Mesothelial cell of epicardium (in vitro differentiated cells): ENCODE data around the gene BTC. TPM values are rescaled to one million over a fixed set of nuclear protein-coding genes. Genes with fewer than 3 reads are reported as not detected.
A peak's percentile ranks its signal among the peaks of the same experiment; 100 is the strongest.

Source experiments
- DNase-seq, 2 experiments: peaks; one replicate each; pipeline ENCODE4 v3.0.0; 2021; ENCODE audit warnings: low spot score in 2 of 2; ENCODE audit not compliant: unreplicated experiment in 2 of 2
- H3K27ac Mint-ChIP-seq: 2 replicates; pipeline ENCODE4 v1.8.0; 2021; ENCODE audit warnings: mixed read lengths
- H3K27me3 Mint-ChIP-seq: 2 replicates; pipeline ENCODE4 v1.8.0; 2021; ENCODE audit warnings: low read depth, mixed read lengths
- H3K36me3 Mint-ChIP-seq: 2 replicates; pipeline ENCODE4 v1.8.0; 2021; ENCODE audit warnings: mixed read lengths
- H3K4me1 Mint-ChIP-seq: 2 replicates; pipeline ENCODE4 v1.8.0; 2021; ENCODE audit warnings: mixed read lengths
- H3K4me3 Mint-ChIP-seq: 2 replicates; pipeline ENCODE4 v1.8.0; 2021; ENCODE audit warnings: mild to moderate bottlenecking, moderate library complexity, mixed read lengths
- H3K9me3 Mint-ChIP-seq: 2 replicates; pipeline ENCODE4 v1.8.0; 2021; ENCODE audit warnings: mixed read lengths
- total RNA-seq: library from RNA; stranded (reverse); gene quantifications from 3 replicates; pipeline ENCODE4 v1.2.1, GENCODE V29; 2021
- TF ChIP-seq, protein P1 (sequence below): fragments of 200-600 bp; sonication (generic); IDR thresholded peaks from one replicate; pipeline ENCODE4 v1.5.0; 2021; ENCODE audit warnings: antibody characterized with exemption; ENCODE audit not compliant: unreplicated experiment

Gene BTC
- 1.6 to 1.9 TPM (median 1.7 TPM) in 3 replicates for total RNA-seq

DNA sequence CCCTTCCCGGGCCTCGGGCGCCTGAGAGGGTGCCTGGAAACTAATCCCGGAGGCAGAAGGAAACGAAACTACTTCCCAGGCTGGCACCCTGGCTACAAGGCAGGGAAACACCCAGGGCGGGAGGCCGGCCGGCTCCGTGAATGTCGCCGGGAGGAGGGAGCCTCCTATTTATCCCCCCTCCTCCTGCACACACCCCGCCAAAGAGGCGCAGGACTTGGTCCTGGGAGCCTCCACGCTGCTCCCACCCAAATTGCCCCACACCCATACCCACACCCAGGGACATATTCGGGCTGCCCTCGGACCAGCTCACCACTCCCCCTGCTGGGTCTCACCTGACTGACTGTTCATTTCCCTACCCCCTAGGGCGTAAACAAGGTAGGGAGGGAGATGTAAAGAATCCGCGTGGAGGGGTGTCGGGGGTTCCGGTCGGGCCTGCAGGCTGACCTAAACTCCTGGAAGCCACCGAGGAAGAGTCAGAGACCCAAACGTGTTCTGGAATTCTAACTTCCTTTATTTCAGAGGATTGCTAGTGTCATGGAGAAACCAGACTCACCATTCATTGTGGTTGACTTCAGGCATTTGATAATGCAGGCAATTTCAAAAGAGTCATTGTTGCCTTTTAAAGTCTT is at the start of gene BTC:
TSS of gene BTC (minus strand) at position 142 of the 629 bp plus-strand sequence. CDS start 198 bp downstream, outside the sequence.
- H3K27me3 Mint-ChIP-seq, result peaks cover 76% of the 10 kb centered on the region
- H3K27ac Mint-ChIP-seq, result peak within 1 kb of the TSS; percentile 69
- no peaks in the 10 kb centered on the region for H3K9me3 Mint-ChIP-seq
- peak within 1 kb of the TSS; percentile 82 for H3K4me3 Mint-ChIP-seq
- H3K4me1 Mint-ChIP-seq, result peaks cover 12% of the 10 kb centered on the region
- TF ChIP-seq, protein P1, sequence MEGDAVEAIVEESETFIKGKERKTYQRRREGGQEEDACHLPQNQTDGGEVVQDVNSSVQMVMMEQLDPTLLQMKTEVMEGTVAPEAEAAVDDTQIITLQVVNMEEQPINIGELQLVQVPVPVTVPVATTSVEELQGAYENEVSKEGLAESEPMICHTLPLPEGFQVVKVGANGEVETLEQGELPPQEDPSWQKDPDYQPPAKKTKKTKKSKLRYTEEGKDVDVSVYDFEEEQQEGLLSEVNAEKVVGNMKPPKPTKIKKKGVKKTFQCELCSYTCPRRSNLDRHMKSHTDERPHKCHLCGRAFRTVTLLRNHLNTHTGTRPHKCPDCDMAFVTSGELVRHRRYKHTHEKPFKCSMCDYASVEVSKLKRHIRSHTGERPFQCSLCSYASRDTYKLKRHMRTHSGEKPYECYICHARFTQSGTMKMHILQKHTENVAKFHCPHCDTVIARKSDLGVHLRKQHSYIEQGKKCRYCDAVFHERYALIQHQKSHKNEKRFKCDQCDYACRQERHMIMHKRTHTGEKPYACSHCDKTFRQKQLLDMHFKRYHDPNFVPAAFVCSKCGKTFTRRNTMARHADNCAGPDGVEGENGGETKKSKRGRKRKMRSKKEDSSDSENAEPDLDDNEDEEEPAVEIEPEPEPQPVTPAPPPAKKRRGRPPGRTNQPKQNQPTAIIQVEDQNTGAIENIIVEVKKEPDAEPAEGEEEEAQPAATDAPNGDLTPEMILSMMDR, result no peak
- DNase-seq, result peak in 1 of 2 experiments; percentile 41
- no peaks in the 10 kb centered on the region for H3K36me3 Mint-ChIP-seq

- TF ChIP-seq, protein P1, result no peak
- peaks cover 8% of the 10 kb centered on the region for H3K27me3 Mint-ChIP-seq
- H3K4me3 Mint-ChIP-seq, result no peak overlapping the region
- DNase-seq, result no peak
- no peaks in the 10 kb centered on the region for H3K9me3 Mint-ChIP-seq
- no peak overlapping the region for H3K27ac Mint-ChIP-seq
- peaks cover 7% of the 10 kb centered on the region for H3K4me1 Mint-ChIP-seq
- no peaks in the 10 kb centered on the region for H3K36me3 Mint-ChIP-seq
Observed at GRCh38 chr4:74840936-74841509, 46.7 kb upstream of the BTC start.

- Mint-ChIP-seq H3K4me1 (peaks cover 7% of the 10 kb centered on the region), H3K36me3 (no peaks in the 10 kb centered on the region), H3K27ac (no peak overlapping the region), H3K4me3 (no peak overlapping the region), H3K27me3 (peaks cover 15% of the 10 kb centered on the region), H3K9me3 (no peaks in the 10 kb centered on the region)
- TF ChIP-seq, protein P1, result no peak
- no peak for DNase-seq
Observed at GRCh38 chr4:74838746-74839370, 44.5 kb upstream of the BTC start.

- Mint-ChIP-seq H3K27ac (no peak overlapping the region), H3K36me3 (no peaks in the 10 kb centered on the region), H3K4me3 (no peak overlapping the region), H3K4me1 (no peaks in the 10 kb centered on the region), H3K27me3 (peaks cover 11% of the 10 kb centered on the region), H3K9me3 (peaks cover 19% of the 10 kb centered on the region)
- no peak for DNase-seq
- TF ChIP-seq, protein P1, result no peak
Observed at GRCh38 chr4:74830928-74831327, 36.6 kb upstream of the BTC start.

GRCh38 chr4:74823194-74823593 is 28.9 kb upstream of the BTC start:
- TF ChIP-seq, protein P1, result no peak
- Mint-ChIP-seq H3K36me3 (no peaks in the 10 kb centered on the region), H3K27ac (no peak overlapping the region), H3K4me3 (no peak overlapping the region), H3K9me3 (peaks cover 9% of the 10 kb centered on the region), H3K4me1 (peaks cover 12% of the 10 kb centered on the region), H3K27me3 (no peaks in the 10 kb centered on the region)
- no peak for DNase-seq
